Panc1 (cell line): ENCODE measurements around the gene NXPH1. TPM values are rescaled to one million over a fixed set of nuclear protein-coding genes. Genes with fewer than 3 reads are reported as not detected.

Experiments used
- ATAC-seq: fragments of 200-7000 bp; cut with Tn5 transposase; 2 replicates; pipeline ENCODE4 v1.9.1; 2020; ENCODE audit warnings: mild to moderate bottlenecking, moderate library complexity
- BruUV-seq: library from RNA; stranded (reverse); fragments of 400-500 nt; replicated peaks from 2 replicates; lab custom pipeline; 2021; lab: Mats Ljungman, UMichigan
- CTCF ChIA-PET: fragments of 300-600 bp; sonication (Branson Sonifier 250); formaldehyde crosslinking; loops from one replicate; lab custom pipeline; 2022; ENCODE audit warnings: antibody characterized with exemption; lab: Charles Lee
- POLR2A ChIA-PET: fragments of 300-600 bp; sonication (Branson Sonifier 250); formaldehyde crosslinking; loops from one replicate; lab custom pipeline; 2022; ENCODE audit warnings: antibody characterized with exemption; lab: Charles Lee
- DNase-seq: peaks from one replicate; pipeline ENCODE4 v3.0.0-alpha.2; 2010; ENCODE audit warnings: low read depth, low spot score
- H3K27ac ChIP-seq: 2 replicates; pipeline ENCODE4 v1.5.1; 2011; ENCODE audit warnings: mild to moderate bottlenecking, low read length, inconsistent platforms
- H3K27me3 ChIP-seq: fragments of 200-500 bp; sonication (Bioruptor generic); 2 replicates; pipeline ENCODE4 v1.6.0; 2014; ENCODE audit warnings: low read length, inconsistent platforms; ENCODE audit not compliant: control insufficient read depth, insufficient read depth
- H3K36me3 ChIP-seq: fragments of 200-500 bp; sonication (Bioruptor generic); 2 replicates; pipeline ENCODE4 v1.5.1; 2014; ENCODE audit warnings: inconsistent platforms, mild to moderate bottlenecking, low read length, moderate library complexity; ENCODE audit not compliant: control insufficient read depth, insufficient read depth
- H3K4me1 ChIP-seq: 2 replicates; pipeline ENCODE4 v1.5.1; 2011; ENCODE audit warnings: inconsistent platforms, mild to moderate bottlenecking, low read length, moderate library complexity; ENCODE audit not compliant: control insufficient read depth, insufficient read depth
- H3K4me3 ChIP-seq, 2 experiments: 2 replicates each; pipeline ENCODE4 v1.5.1; 2011 to 2012; ENCODE audit warnings: low read depth in 2 of 2, low read length in 2 of 2, mild to moderate bottlenecking in 2 of 2, inconsistent platforms in 1 of 2, moderate library complexity in 1 of 2
- H3K9me3 ChIP-seq: fragments of 200-500 bp; sonication (Bioruptor generic); 2 replicates; pipeline ENCODE4 v1.5.1; 2014; ENCODE audit warnings: low read depth, mild to moderate bottlenecking, inconsistent platforms, low read length, moderate library complexity; ENCODE audit not compliant: control insufficient read depth, insufficient read depth
- POLR2AphosphoS5 ChIP-seq: IDR thresholded peaks from 2 replicates; pipeline ENCODE4 v1.6.1; 2012; ENCODE audit warnings: mild to moderate bottlenecking, low read depth, low read length, moderate library complexity
- REST ChIP-seq, 2 experiments: IDR thresholded peaks; 2 replicates each; pipeline ENCODE4 v1.6.1; 2011 to 2012; ENCODE audit warnings: low read depth in 2 of 2, control low read depth in 1 of 2, low read length in 1 of 2, mild to moderate bottlenecking in 1 of 2, moderate library complexity in 1 of 2; ENCODE audit not compliant: insufficient read depth in 1 of 2
- SIN3A ChIP-seq: IDR thresholded peaks from 2 replicates; pipeline ENCODE4 v1.6.1; 2012; ENCODE audit warnings: low read depth, mild to moderate bottlenecking, low read length, moderate library complexity, borderline replicate concordance; ENCODE audit not compliant: insufficient read depth
- TCF7L2 ChIP-seq: IDR thresholded peaks from 2 replicates; pipeline ENCODE4 v1.6.1; 2011; ENCODE audit warnings: mild to moderate bottlenecking, low read depth, low read length, inconsistent platforms
- in situ Hi-C: cut with HindIII; loops from 2 replicates; pipeline ENCODE4 v1.10.0; 2016; ENCODE audit warnings: low sequenced_read_pairs, low pct_unique_long_range_greater_than_20kb
- intact Hi-C: fragments of 100-400 bp; cut with micrococcal nuclease; formaldehyde crosslinking; loops from one replicate; pipeline ENCODE4 v1.10.0; 2022; ENCODE audit not compliant: unreplicated experiment
- total RNA-seq: library from RNA; stranded (reverse); gene quantifications from one replicate; pipeline ENCODE4 v1.2.1, GENCODE V29; 2021; ENCODE audit not compliant: unreplicated experiment
- TF ChIP-seq, protein P1 (sequence below): fragments of 450-650 bp; IDR thresholded peaks from 2 replicates; pipeline ENCODE4 v1.5.1; 2017; ENCODE audit warnings: mild to moderate bottlenecking

NXPH1 gene
- total RNA-seq, 1 experiment from 2014 or later: not detected

DNA sequence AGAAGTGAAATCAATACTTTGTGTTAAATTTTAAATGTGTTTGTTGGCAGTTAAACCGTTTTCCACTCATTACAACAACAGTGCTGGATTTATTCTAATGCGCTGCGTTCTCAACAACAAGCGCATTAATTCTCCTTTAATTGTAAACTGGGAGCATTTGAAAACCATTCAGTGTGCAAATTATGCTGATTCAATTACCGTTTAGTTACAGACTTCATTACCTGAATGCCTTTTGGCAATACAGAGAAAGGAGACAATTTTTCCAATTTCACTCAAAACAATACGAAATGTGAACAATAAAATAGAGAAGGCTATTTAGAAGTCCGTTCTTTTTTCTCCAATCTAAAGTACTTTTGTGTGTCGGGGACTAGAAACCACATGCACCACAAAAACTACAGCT is 4.2 kb downstream of the NXPH1 start:
- peaks cover 51% of the 10 kb centered on the region for H3K27me3 ChIP-seq
- H3K27ac ChIP-seq: no peak overlapping the region
- no TSS peak for BruUV-seq
- in situ Hi-C loops (no loop called here), intact Hi-C loops (loop anchor here (1.0 to 5.0 kb wide), 2 partner anchors 287 to 655 kb away; no protein-coding TSS in a partner anchor)
- CTCF ChIA-PET: no interaction called here
- no peaks in the 10 kb centered on the region; the same call in 1 of the 2 replicates for H3K36me3 ChIP-seq
- TF ChIP-seq, protein P1, sequence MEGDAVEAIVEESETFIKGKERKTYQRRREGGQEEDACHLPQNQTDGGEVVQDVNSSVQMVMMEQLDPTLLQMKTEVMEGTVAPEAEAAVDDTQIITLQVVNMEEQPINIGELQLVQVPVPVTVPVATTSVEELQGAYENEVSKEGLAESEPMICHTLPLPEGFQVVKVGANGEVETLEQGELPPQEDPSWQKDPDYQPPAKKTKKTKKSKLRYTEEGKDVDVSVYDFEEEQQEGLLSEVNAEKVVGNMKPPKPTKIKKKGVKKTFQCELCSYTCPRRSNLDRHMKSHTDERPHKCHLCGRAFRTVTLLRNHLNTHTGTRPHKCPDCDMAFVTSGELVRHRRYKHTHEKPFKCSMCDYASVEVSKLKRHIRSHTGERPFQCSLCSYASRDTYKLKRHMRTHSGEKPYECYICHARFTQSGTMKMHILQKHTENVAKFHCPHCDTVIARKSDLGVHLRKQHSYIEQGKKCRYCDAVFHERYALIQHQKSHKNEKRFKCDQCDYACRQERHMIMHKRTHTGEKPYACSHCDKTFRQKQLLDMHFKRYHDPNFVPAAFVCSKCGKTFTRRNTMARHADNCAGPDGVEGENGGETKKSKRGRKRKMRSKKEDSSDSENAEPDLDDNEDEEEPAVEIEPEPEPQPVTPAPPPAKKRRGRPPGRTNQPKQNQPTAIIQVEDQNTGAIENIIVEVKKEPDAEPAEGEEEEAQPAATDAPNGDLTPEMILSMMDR: no peak
- TF ChIP-seq SIN3A (no peak), REST (IDR thresholded peaks at IDR 0.05; ENCODE audit: insufficient read depth in 1 of 2, low read depth in 2 of 2, low read length in 1 of 2) (no peak), TCF7L2 (no peak), POLR2AphosphoS5 (no peak)
- DNase-seq (no peak), ATAC-seq (no peak)
- H3K4me3 ChIP-seq: no peak overlapping the region
- peaks cover 5% of the 10 kb centered on the region; the same call in 1 of the 2 replicates for H3K4me1 ChIP-seq
- H3K9me3 ChIP-seq: no peaks in the 10 kb centered on the region
- POLR2A ChIA-PET: no interaction called here

GRCh38 chr7:8440670-8441069 is 7.3 kb downstream of the NXPH1 start:
- no peak for ATAC-seq
- BruUV-seq: no TSS peak
- TF ChIP-seq POLR2AphosphoS5 (no peak), REST (IDR thresholded peaks at IDR 0.05; ENCODE audit: insufficient read depth in 1 of 2, low read depth in 2 of 2, low read length in 1 of 2) (no peak), TCF7L2 (no peak), SIN3A (no peak)
- TF ChIP-seq, protein P1: no peak
- Histone ChIP-seq H3K36me3 (no peaks in the 10 kb centered on the region; the same call in 1 of the 2 replicates), H3K4me3 (no peak overlapping the region), H3K27ac (no peak overlapping the region), H3K4me1 (peaks cover 2% of the 10 kb centered on the region; the same call in 1 of the 2 replicates), H3K27me3 (peaks cover 34% of the 10 kb centered on the region), H3K9me3 (no peaks in the 10 kb centered on the region)
- DNase-seq: no peak
- intact Hi-C loops: no loop called here
- CTCF ChIA-PET: no interaction called here
- POLR2A ChIA-PET: no interaction called here
- in situ Hi-C loops: no loop called here
